ENCODE data around the gene CDC42BPA.

The CDC42BPA gene

GRCh38 chr1:227086636-227087035 lies 231.7 kb downstream of the CDC42BPA start:
- Histone ChIP-seq H3K27ac (ENCODE audit: low read depth, low read length, severe bottlenecking) (no peak overlapping the region), H3K4me3 (ENCODE audit: extremely low read depth, insufficient read depth, low read length, poor library complexity, severe bottlenecking) (no peak overlapping the region), H3K9me3 (ENCODE audit: control insufficient read depth, low read length) (no peaks in the 10 kb centered on the region), H3K4me1 (ENCODE audit: control insufficient read depth, insufficient read depth, low read length, poor library complexity, severe bottlenecking) (no peaks in the 10 kb centered on the region), H3K36me3 (ENCODE audit: control insufficient read depth, insufficient read depth, low read length) (peaks cover 35% of the 10 kb centered on the region)
- no CpG with 5 or more reads among the region's 2 CpGs for WGBS, 2 experiments (ENCODE audit: insufficient coverage in 2 of 2)

GRCh38 chr1:227082999-227083746 lies 235.1 kb downstream of the CDC42BPA start:
- H3K27ac ChIP-seq (ENCODE audit: low read depth, low read length, severe bottlenecking), result no peak overlapping the region
- 100% methylated on average over 2 of the region's 4 CpGs; no CpG with 5 or more reads in 1 of the 2 experiments for WGBS, 2 experiments (ENCODE audit: insufficient coverage in 2 of 2)
- H3K9me3 ChIP-seq (ENCODE audit: control insufficient read depth, low read length), result no peaks in the 10 kb centered on the region
- no peak overlapping the region for H3K4me3 ChIP-seq (ENCODE audit: extremely low read depth, insufficient read depth, low read length, poor library complexity, severe bottlenecking)
- H3K36me3 ChIP-seq (ENCODE audit: control insufficient read depth, insufficient read depth, low read length), result peaks cover 26% of the 10 kb centered on the region
- H3K4me1 ChIP-seq (ENCODE audit: control insufficient read depth, insufficient read depth, low read length, poor library complexity, severe bottlenecking), result no peaks in the 10 kb centered on the region

GRCh38 chr1:227077783-227078182 lies 240.5 kb downstream of the CDC42BPA start:
- H3K27ac ChIP-seq (ENCODE audit: low read depth, low read length, severe bottlenecking), result no peak overlapping the region
- no peaks in the 10 kb centered on the region for H3K9me3 ChIP-seq (ENCODE audit: control insufficient read depth, low read length)
- no peak overlapping the region for H3K4me3 ChIP-seq (ENCODE audit: extremely low read depth, insufficient read depth, low read length, poor library complexity, severe bottlenecking)
- no peaks in the 10 kb centered on the region for H3K4me1 ChIP-seq (ENCODE audit: control insufficient read depth, insufficient read depth, low read length, poor library complexity, severe bottlenecking)
- peaks cover 3% of the 10 kb centered on the region for H3K36me3 ChIP-seq (ENCODE audit: control insufficient read depth, insufficient read depth, low read length)

GRCh38 chr1:227073786-227074185 lies 244.5 kb downstream of the CDC42BPA start:
- WGBS, 2 experiments (ENCODE audit: insufficient coverage in 2 of 2), result 86 to 100% methylated on average over 1 to 4 of the region's 4 CpGs

GRCh38 chr1:227072991-227073390 lies 245.3 kb downstream of the CDC42BPA start:
- Histone ChIP-seq H3K27ac (ENCODE audit: low read depth, low read length, severe bottlenecking) (no peak overlapping the region), H3K9me3 (ENCODE audit: control insufficient read depth, low read length) (no peaks in the 10 kb centered on the region), H3K4me3 (ENCODE audit: extremely low read depth, insufficient read depth, low read length, poor library complexity, severe bottlenecking) (no peak overlapping the region), H3K36me3 (ENCODE audit: control insufficient read depth, insufficient read depth, low read length) (peaks cover 3% of the 10 kb centered on the region), H3K4me1 (ENCODE audit: control insufficient read depth, insufficient read depth, low read length, poor library complexity, severe bottlenecking) (no peaks in the 10 kb centered on the region)
- no CpG with 5 or more reads among the region's 2 CpGs for WGBS, 2 experiments (ENCODE audit: insufficient coverage in 2 of 2)

More at GRCh38 chr1:227073786-227074185, 244.5 kb downstream of the CDC42BPA start:
- H3K27ac ChIP-seq (ENCODE audit: low read depth, low read length, severe bottlenecking), result no peak overlapping the region
- peaks cover 3% of the 10 kb centered on the region for H3K36me3 ChIP-seq (ENCODE audit: control insufficient read depth, insufficient read depth, low read length)
- no peak overlapping the region for H3K4me3 ChIP-seq (ENCODE audit: extremely low read depth, insufficient read depth, low read length, poor library complexity, severe bottlenecking)
- no peaks in the 10 kb centered on the region for H3K4me1 ChIP-seq (ENCODE audit: control insufficient read depth, insufficient read depth, low read length, poor library complexity, severe bottlenecking)
- H3K9me3 ChIP-seq (ENCODE audit: control insufficient read depth, low read length), result no peaks in the 10 kb centered on the region

- no CpG with 5 or more reads among the region's 4 CpGs for WGBS, 2 experiments (ENCODE audit: insufficient coverage in 2 of 2)
- Histone ChIP-seq H3K36me3 (ENCODE audit: control insufficient read depth, insufficient read depth, low read length) (peaks cover 3% of the 10 kb centered on the region), H3K4me3 (ENCODE audit: extremely low read depth, insufficient read depth, low read length, poor library complexity, severe bottlenecking) (no peak overlapping the region), H3K9me3 (ENCODE audit: control insufficient read depth, low read length) (no peaks in the 10 kb centered on the region), H3K27ac (ENCODE audit: low read depth, low read length, severe bottlenecking) (no peak overlapping the region), H3K4me1 (ENCODE audit: control insufficient read depth, insufficient read depth, low read length, poor library complexity, severe bottlenecking) (no peaks in the 10 kb centered on the region)
These were observed 246.3 kb downstream of the CDC42BPA start for GRCh38 chr1:227071895-227072587.

- WGBS, 2 experiments (ENCODE audit: insufficient coverage in 2 of 2), result 94 to 100% methylated on average over 3 of the region's 4 CpGs
- H3K4me1 ChIP-seq (ENCODE audit: control insufficient read depth, insufficient read depth, low read length, poor library complexity, severe bottlenecking), result no peaks in the 10 kb centered on the region
- no peak overlapping the region for H3K27ac ChIP-seq (ENCODE audit: low read depth, low read length, severe bottlenecking)
- no peak overlapping the region for H3K4me3 ChIP-seq (ENCODE audit: extremely low read depth, insufficient read depth, low read length, poor library complexity, severe bottlenecking)
- no peaks in the 10 kb centered on the region for H3K9me3 ChIP-seq (ENCODE audit: control insufficient read depth, low read length)
- peaks cover 3% of the 10 kb centered on the region for H3K36me3 ChIP-seq (ENCODE audit: control insufficient read depth, insufficient read depth, low read length)
These were observed 247.5 kb downstream of the CDC42BPA start for GRCh38 chr1:227070638-227071285.

GRCh38 chr1:227069490-227069889 lies 248.8 kb downstream of the CDC42BPA start:
- WGBS, 2 experiments (ENCODE audit: insufficient coverage in 2 of 2), result 100% methylated on average over 2 of the region's 2 CpGs; no CpG with 5 or more reads in 1 of the 2 experiments

GRCh38 chr1:227068883-227069282 lies 249.4 kb downstream of the CDC42BPA start:
- H3K4me3 ChIP-seq (ENCODE audit: extremely low read depth, insufficient read depth, low read length, poor library complexity, severe bottlenecking), result no peak overlapping the region
- H3K36me3 ChIP-seq (ENCODE audit: control insufficient read depth, insufficient read depth, low read length), result peaks cover 6% of the 10 kb centered on the region
- WGBS, 2 experiments (ENCODE audit: insufficient coverage in 2 of 2), result no CpG with 5 or more reads among the region's 2 CpGs
- H3K27ac ChIP-seq (ENCODE audit: low read depth, low read length, severe bottlenecking), result no peak overlapping the region
- H3K9me3 ChIP-seq (ENCODE audit: control insufficient read depth, low read length), result no peaks in the 10 kb centered on the region
- no peaks in the 10 kb centered on the region for H3K4me1 ChIP-seq (ENCODE audit: control insufficient read depth, insufficient read depth, low read length, poor library complexity, severe bottlenecking)

More at GRCh38 chr1:227069490-227069889, 248.8 kb downstream of the CDC42BPA start:
- no peaks in the 10 kb centered on the region for H3K9me3 ChIP-seq (ENCODE audit: control insufficient read depth, low read length)
- peaks cover 8% of the 10 kb centered on the region for H3K36me3 ChIP-seq (ENCODE audit: control insufficient read depth, insufficient read depth, low read length)
- no peaks in the 10 kb centered on the region for H3K4me1 ChIP-seq (ENCODE audit: control insufficient read depth, insufficient read depth, low read length, poor library complexity, severe bottlenecking)
- H3K4me3 ChIP-seq (ENCODE audit: extremely low read depth, insufficient read depth, low read length, poor library complexity, severe bottlenecking), result no peak overlapping the region
- no peak overlapping the region for H3K27ac ChIP-seq (ENCODE audit: low read depth, low read length, severe bottlenecking)

GRCh38 chr1:227066999-227067398 lies 251.3 kb downstream of the CDC42BPA start:
- H3K27ac ChIP-seq (ENCODE audit: low read depth, low read length, severe bottlenecking), result no peak overlapping the region
- no peak overlapping the region for H3K4me3 ChIP-seq (ENCODE audit: extremely low read depth, insufficient read depth, low read length, poor library complexity, severe bottlenecking)
- 100% methylated on average over 1 of the region's 1 CpG for WGBS, 2 experiments (ENCODE audit: insufficient coverage in 2 of 2)
- no peaks in the 10 kb centered on the region for H3K9me3 ChIP-seq (ENCODE audit: control insufficient read depth, low read length)
- H3K36me3 ChIP-seq (ENCODE audit: control insufficient read depth, insufficient read depth, low read length), result peaks cover 6% of the 10 kb centered on the region
- H3K4me1 ChIP-seq (ENCODE audit: control insufficient read depth, insufficient read depth, low read length, poor library complexity, severe bottlenecking), result no peaks in the 10 kb centered on the region

Data from mesodermal cell (in vitro differentiated cells).